Muscle layer of colon (tissue), 2 donors: ENCODE measurements around the gene LDB2.

ENCODE experiments used
- H3K27ac ChIP-seq: one replicate; pipeline ENCODE4 v1.7.0; 2013; ENCODE audit warnings: low read depth, mild to moderate bottlenecking, low read length, moderate library complexity
- H3K27me3 ChIP-seq, 2 donors: one replicate each; pipeline ENCODE4 v1.7.0; 2013; ENCODE audit warnings: low read length in 2 of 2, mild to moderate bottlenecking in 2 of 2; ENCODE audit not compliant: insufficient read depth in 2 of 2, control insufficient read depth in 1 of 2
- H3K36me3 ChIP-seq: one replicate; pipeline ENCODE4 v1.7.0; 2013; ENCODE audit warnings: mild to moderate bottlenecking, low read length; ENCODE audit not compliant: insufficient read depth
- H3K4me1 ChIP-seq: one replicate; pipeline ENCODE4 v1.7.0; 2013; ENCODE audit warnings: mild to moderate bottlenecking, low read length; ENCODE audit not compliant: insufficient read depth
- H3K4me3 ChIP-seq, 2 donors: one replicate each; pipeline ENCODE4 v1.7.0; 2013; ENCODE audit warnings: low read length in 2 of 2, low read depth in 1 of 2, mild to moderate bottlenecking in 1 of 2, moderate library complexity in 1 of 2
- H3K9ac ChIP-seq: one replicate; pipeline ENCODE4 v1.7.0; 2013; ENCODE audit warnings: low read length
- H3K9me3 ChIP-seq: one replicate; pipeline ENCODE4 v1.7.0; 2013; ENCODE audit warnings: mild to moderate bottlenecking, low read length
- donor health status: abdominal sarcoma.
- donor health status: Adenocarcinoma of cecum.

Gene LDB2

DNA sequence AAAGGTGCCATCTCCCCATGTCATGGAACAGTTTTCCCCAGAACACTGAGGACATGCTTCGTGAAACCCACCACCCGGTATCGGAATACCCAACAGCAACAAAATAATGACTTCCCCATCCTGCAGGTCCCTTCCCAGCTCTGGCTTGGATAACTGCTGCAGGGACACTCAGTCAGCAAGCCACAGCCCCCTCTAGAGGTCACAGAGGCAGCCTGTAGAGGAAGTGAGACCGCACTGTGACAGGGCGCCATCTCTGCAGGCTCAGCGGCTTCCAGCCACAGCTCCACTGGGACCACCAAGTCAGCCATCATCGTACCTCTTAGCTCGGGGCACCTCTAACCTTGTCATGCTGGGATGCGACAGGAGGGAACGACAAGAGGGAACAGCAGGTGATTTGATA, 315.9 kb downstream of the LDB2 start:
- Histone ChIP-seq H3K36me3 (no peaks in the 10 kb centered on the region), H3K9me3 (no peaks in the 10 kb centered on the region), H3K4me1 (no peaks in the 10 kb centered on the region), H3K27me3 (no peaks in the 10 kb centered on the region), H3K4me3 (no peak overlapping the region), H3K9ac (no peak overlapping the region), H3K27ac (no peak overlapping the region)

DNA sequence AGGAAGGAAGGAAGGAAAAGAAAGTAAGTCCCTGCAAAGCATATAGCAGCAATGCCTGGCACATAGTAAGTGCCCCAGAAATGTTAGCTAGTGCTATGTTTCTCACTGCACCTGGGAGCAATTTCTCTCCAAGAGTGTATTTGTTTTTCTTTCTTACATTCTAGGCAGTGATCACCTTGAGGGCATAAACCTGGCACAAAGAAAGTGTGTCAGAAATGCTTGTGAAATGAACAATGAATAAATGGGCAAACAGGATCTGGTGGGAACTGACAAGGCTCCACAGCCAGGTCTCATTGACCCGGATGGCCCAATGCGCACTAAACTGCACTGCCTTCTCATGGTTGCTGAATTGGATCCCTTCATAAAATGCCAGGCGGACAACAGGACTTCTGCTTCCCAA, 316.4 kb downstream of the LDB2 start:
- Histone ChIP-seq H3K36me3 (no peaks in the 10 kb centered on the region), H3K4me3 (no peak overlapping the region), H3K27ac (no peak overlapping the region), H3K9ac (no peak overlapping the region), H3K4me1 (no peaks in the 10 kb centered on the region), H3K27me3 (no peaks in the 10 kb centered on the region), H3K9me3 (no peaks in the 10 kb centered on the region)

DNA sequence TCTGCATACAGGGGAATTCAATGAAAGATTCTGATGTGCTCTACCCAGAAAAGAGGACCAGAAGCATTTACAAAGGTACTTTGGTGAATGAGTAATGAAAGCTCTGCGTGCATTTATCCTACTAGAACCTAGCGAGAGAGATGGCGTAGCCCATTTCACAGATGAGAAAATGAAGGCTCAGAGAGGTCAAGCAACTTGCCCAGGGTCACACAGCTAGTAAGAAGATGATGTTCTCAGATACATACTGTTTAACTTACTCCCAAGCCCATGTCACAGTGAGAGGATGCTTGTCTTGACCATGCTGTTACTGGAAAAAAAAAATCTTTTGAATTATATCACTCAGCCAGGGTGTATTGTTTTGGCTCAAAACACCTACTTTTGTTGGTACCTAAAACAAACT, 317.3 kb downstream of the LDB2 start:
- Histone ChIP-seq H3K36me3 (no peaks in the 10 kb centered on the region), H3K9me3 (no peaks in the 10 kb centered on the region), H3K9ac (no peak overlapping the region), H3K4me1 (no peaks in the 10 kb centered on the region), H3K27ac (no peak overlapping the region), H3K27me3 (no peaks in the 10 kb centered on the region), H3K4me3 (no peak overlapping the region)

DNA sequence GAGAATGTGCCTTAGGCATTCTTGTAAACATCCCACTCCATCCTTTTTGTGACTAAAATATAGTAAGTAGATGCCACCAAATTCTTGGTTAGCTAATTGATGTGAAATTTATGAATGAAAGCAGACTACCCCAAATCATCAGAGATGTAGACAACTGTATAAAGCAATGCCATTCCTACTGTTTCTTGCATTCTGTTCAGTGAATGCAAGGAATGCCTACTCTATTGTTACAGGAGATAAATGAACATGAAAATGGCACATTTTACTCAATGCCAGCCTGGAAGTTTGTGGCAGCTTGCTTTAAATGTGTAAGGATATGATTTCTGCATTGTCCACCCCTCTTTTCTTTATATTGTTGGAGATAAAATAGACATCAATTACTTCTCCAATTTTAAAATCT, 317.9 kb downstream of the LDB2 start:
- no peaks in the 10 kb centered on the region for H3K27me3 ChIP-seq
- no peak overlapping the region for H3K4me3 ChIP-seq
- H3K9ac ChIP-seq = no peak overlapping the region
- no peaks in the 10 kb centered on the region for H3K4me1 ChIP-seq
- H3K9me3 ChIP-seq = no peaks in the 10 kb centered on the region
- H3K27ac ChIP-seq = no peak overlapping the region
- H3K36me3 ChIP-seq = no peaks in the 10 kb centered on the region

DNA sequence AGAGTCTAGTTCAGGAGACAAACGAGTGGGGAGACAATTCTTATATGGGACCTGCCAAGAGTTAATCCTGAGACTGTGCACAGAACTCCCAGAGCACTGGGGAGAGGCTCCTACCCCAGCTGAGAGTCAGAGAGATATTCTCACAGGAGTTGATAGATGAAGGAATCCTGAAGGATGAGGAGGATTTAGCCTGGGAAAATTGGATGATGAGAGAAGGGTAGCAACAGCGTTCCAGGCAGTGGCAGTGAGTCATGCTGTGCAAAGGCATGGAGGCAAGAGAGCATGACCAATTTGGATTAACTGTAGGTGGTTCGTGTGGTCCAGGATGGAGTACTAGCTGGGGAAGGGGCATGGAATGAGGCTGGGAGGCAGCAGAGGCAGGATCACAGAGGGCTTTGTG, 318.6 kb downstream of the LDB2 start:
- Histone ChIP-seq H3K9ac (no peak overlapping the region), H3K36me3 (no peaks in the 10 kb centered on the region), H3K9me3 (no peaks in the 10 kb centered on the region), H3K27me3 (no peaks in the 10 kb centered on the region), H3K4me1 (no peaks in the 10 kb centered on the region), H3K4me3 (no peak overlapping the region), H3K27ac (no peak overlapping the region)

DNA sequence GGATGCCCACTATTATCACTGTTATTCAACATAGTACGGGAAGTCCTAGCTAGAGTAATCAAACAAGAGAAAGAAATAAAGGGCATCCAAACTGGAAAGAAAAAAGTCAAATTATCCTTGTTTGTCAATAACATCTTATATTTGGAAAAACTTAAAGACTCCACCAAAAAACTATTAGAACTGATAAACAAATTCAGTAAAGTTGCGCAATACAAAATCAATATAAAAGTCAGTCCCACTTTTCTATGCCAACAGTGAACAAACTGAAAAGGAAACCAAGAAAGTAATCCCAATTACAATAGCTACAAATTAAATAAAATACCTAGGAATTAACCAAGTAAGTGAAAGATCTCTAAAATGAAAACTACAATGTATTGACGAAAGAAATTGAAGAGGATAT, 321.3 kb downstream of the LDB2 start:
- peaks cover 13% of the 10 kb centered on the region for H3K4me1 ChIP-seq
- no peak overlapping the region for H3K27ac ChIP-seq
- no peaks in the 10 kb centered on the region for H3K36me3 ChIP-seq
- H3K4me3 ChIP-seq = no peak overlapping the region
- H3K9me3 ChIP-seq = no peaks in the 10 kb centered on the region
- no peak overlapping the region for H3K9ac ChIP-seq
- H3K27me3 ChIP-seq = no peaks in the 10 kb centered on the region

DNA sequence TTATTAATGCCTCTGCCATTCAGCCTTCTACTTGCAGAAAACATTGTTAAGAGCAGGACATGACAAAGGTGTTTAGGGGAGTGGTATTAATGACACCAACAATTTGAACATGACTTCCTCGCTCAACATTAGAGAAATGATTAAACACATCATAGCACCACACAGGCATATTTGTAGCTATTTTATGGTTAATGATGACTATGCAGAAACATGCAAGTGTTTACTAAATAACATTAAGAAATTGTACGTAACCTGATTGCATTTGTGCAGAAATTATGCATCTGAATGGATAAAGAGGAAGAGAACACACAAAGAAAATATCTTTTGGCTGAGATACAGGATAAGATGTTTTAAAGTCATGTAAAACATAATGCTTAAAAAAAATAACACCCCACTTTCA, 323.5 kb downstream of the LDB2 start:
- no peaks in the 10 kb centered on the region for H3K36me3 ChIP-seq
- no peak overlapping the region for H3K9ac ChIP-seq
- H3K27me3 ChIP-seq = no peaks in the 10 kb centered on the region
- H3K4me1 ChIP-seq = peaks cover 13% of the 10 kb centered on the region
- no peaks in the 10 kb centered on the region for H3K9me3 ChIP-seq
- no peak overlapping the region for H3K4me3 ChIP-seq
- H3K27ac ChIP-seq = no peak overlapping the region

DNA sequence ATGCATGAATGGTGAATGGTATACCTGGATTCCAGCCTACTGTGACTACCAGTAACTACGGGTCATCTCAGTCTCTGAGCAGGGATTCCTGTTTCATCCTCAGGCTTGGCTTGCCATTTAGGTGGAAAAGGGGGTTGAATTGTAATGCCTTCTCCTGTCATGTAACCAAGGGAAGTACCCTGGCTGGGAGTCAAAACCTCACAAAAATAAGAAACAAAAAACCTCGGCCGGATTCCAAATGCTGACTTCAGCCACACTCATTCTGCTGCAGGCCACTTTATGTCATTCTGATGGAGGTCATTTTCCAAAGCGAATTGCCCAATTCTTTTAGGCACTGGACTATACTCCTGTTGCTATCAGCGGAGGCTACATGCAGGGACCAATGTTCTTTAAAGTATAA, 324.7 kb downstream of the LDB2 start:
- Histone ChIP-seq H3K27ac (no peak overlapping the region), H3K27me3 (no peaks in the 10 kb centered on the region), H3K36me3 (no peaks in the 10 kb centered on the region), H3K9ac (no peak overlapping the region), H3K4me1 (peaks cover 13% of the 10 kb centered on the region), H3K4me3 (no peak overlapping the region), H3K9me3 (no peaks in the 10 kb centered on the region)

DNA sequence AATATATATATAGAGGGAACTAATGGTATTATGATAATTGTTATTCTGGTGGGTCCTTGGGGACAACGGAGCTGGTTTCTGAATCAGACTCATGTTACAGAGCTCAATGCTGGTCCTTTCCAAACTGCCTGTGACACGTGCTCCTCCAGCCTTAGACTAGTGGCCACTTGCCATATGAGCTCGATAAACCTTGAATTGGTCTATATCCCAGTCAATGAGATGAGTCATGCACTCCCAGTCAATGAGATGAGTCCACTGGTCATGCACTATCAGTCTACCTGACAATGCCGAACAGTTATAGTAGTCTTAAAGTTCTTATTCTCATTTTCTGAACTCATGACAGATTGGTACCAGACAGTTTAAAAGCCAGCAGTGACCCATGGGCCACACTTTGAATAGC, 325.2 kb downstream of the LDB2 start:
- Histone ChIP-seq H3K36me3 (no peaks in the 10 kb centered on the region), H3K27me3 (no peaks in the 10 kb centered on the region), H3K4me3 (no peak overlapping the region), H3K4me1 (peaks cover 13% of the 10 kb centered on the region), H3K9ac (no peak overlapping the region), H3K27ac (no peak overlapping the region), H3K9me3 (no peaks in the 10 kb centered on the region)

DNA sequence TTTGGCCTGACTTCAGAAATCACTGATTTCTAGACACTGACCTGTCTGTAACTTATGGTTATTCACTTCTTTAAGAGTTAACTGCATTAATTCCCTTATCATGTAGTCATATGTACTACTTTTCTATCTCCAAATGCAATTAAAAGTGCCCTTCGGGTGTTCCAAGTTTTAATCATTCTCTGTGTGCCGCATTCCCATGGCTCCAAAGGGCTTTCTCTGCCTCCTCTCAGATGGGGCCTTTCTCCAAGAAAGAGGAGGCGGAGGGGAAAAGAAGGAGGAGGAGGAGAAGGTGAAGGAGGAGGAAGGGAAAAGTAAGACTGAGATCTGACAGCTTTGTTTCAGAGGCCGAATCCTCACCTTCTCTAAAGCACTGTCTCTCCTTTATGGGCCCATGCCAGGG, 325.8 kb downstream of the LDB2 start:
- Histone ChIP-seq H3K4me3 (no peak overlapping the region), H3K4me1 (peaks cover 13% of the 10 kb centered on the region), H3K36me3 (no peaks in the 10 kb centered on the region), H3K9me3 (no peaks in the 10 kb centered on the region), H3K9ac (no peak overlapping the region), H3K27ac (no peak overlapping the region), H3K27me3 (no peaks in the 10 kb centered on the region)

DNA sequence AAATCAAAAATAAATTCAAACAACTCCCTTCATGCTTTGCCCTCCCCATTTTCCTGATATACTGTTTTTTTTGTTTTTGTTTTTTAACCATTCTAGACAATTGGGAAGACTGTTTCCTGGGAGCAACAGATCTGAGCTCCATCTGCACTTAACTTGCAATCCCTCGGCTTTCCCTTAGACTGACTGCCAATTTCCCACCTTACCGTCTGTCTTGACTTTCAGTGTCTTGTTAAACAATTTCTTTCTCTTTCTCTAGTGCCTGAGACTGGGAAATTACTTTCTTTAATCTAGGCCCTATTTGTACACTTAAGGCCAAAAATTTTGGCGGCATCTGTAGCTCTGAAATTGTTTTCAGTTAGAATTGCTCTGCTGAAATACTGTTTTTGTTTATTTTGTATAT, 326.3 kb downstream of the LDB2 start:
- no peaks in the 10 kb centered on the region for H3K27me3 ChIP-seq
- H3K36me3 ChIP-seq = no peaks in the 10 kb centered on the region
- H3K27ac ChIP-seq = no peak overlapping the region
- no peak overlapping the region for H3K9ac ChIP-seq
- peaks cover 13% of the 10 kb centered on the region for H3K4me1 ChIP-seq
- H3K9me3 ChIP-seq = no peaks in the 10 kb centered on the region
- H3K4me3 ChIP-seq = no peak overlapping the region

DNA sequence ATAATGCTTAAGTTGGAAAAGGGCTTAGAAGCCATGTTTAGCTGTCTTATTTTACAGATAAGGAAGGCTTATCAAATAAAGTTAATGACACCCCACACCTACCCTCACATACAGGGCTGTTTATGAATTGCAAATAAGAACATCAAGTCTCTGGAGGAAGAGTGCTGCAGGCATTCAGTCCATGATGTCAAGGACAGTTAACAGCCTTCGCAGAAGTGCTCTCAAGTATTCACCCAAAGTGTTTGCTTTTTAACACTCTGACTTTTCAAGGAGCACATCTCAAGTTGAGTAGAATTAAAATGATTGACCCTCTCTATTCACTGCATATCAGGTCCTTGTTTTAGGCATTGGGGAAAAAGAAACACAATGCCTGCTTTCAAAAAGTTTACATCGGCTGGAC, 328.7 kb downstream of the LDB2 start:
- H3K4me1 ChIP-seq = peaks cover 13% of the 10 kb centered on the region
- H3K9me3 ChIP-seq = no peaks in the 10 kb centered on the region
- no peak overlapping the region for H3K4me3 ChIP-seq
- H3K27ac ChIP-seq = no peak overlapping the region
- H3K36me3 ChIP-seq = no peaks in the 10 kb centered on the region
- no peaks in the 10 kb centered on the region for H3K27me3 ChIP-seq
- H3K9ac ChIP-seq = no peak overlapping the region
